H1 (cell line): ENCODE results near the gene MRPL22. TPM values are rescaled to one million over a fixed set of nuclear protein-coding genes. Genes with fewer than 3 reads are reported as not detected.

ENCODE experiments used
- CTCF ChIA-PET: fragments of 300-600 bp; sonication (Branson Sonifier 250); formaldehyde crosslinking; loops from one replicate; lab custom pipeline; 2021; ENCODE audit not compliant: partially characterized antibody; lab: Charles Lee
- POLR2A ChIA-PET: fragments of 300-600 bp; sonication (Branson Sonifier 250); formaldehyde crosslinking; loops from one replicate; lab custom pipeline; 2021; ENCODE audit warnings: inconsistent platforms; ENCODE audit not compliant: partially characterized antibody; lab: Charles Lee
- DNase-seq, 2 experiments: peaks; one replicate each; pipeline versions ENCODE4 v3.0.0 to v3.0.0-alpha.2; 2010 to 2022; ENCODE audit warnings: low spot score in 2 of 2, low read depth in 1 of 2, mixed read lengths in 1 of 2
- FAIRE-seq: peaks from 2 replicates; lab custom pipeline; 2011; peaks lifted over from hg19 to GRCh38; lab: Jason Lieb, UNC
- H2AFZ ChIP-seq: 2 replicates; pipeline ENCODE4 v1.8.1; 2012; ENCODE audit warnings: low read length, inconsistent platforms
- H2AK5ac ChIP-seq: 2 replicates; pipeline ENCODE4 v1.6.1; 2013; ENCODE audit warnings: low read depth, low read length
- H2BK120ac ChIP-seq: replicated peaks from 2 replicates; pipeline ENCODE3; 2013; ENCODE audit warnings: low read depth, low read length, inconsistent platforms
- H2BK12ac ChIP-seq: 2 replicates; pipeline ENCODE4 v1.6.1; 2013; ENCODE audit warnings: low read depth, low read length
- H2BK15ac ChIP-seq: 2 replicates; pipeline ENCODE4 v1.6.1; 2013; ENCODE audit warnings: low read length
- H2BK20ac ChIP-seq: 2 replicates; pipeline ENCODE4 v1.6.1; 2013; ENCODE audit warnings: low read length
- H2BK5ac ChIP-seq: 2 replicates; pipeline ENCODE4 v1.6.1; 2013; ENCODE audit warnings: low read depth, low read length
- H3K14ac ChIP-seq: 2 replicates; pipeline ENCODE4 v1.6.1; 2013; ENCODE audit warnings: inconsistent platforms; ENCODE audit not compliant: insufficient read length
- H3K18ac ChIP-seq: 2 replicates; pipeline ENCODE4 v1.6.1; 2013; ENCODE audit warnings: low read length; ENCODE audit errors: extremely low read depth
- H3K23ac ChIP-seq: 2 replicates; pipeline ENCODE4 v1.6.1; 2013; ENCODE audit warnings: inconsistent platforms; ENCODE audit not compliant: insufficient read length
- H3K23me2 ChIP-seq: 2 replicates; pipeline ENCODE4 v1.6.1; 2013; ENCODE audit warnings: low read depth, low read length
- H3K27ac ChIP-seq: 2 replicates; pipeline ENCODE4 v1.6.1; 2011; ENCODE audit warnings: low read depth, low read length, inconsistent platforms
- H3K27me3 ChIP-seq, 4 experiments: replicated peaks in 1 of 4; 1 replicate in 1 of 4; 2 replicates in 3 of 4; pipeline versions ENCODE4 v1.6.1 to v1.8.1; 2011 to 2013; ENCODE audit warnings: low read length in 3 of 4, mild to moderate bottlenecking in 3 of 4, inconsistent platforms in 2 of 4, mixed read lengths in 2 of 4, moderate library complexity in 1 of 4; ENCODE audit not compliant: control insufficient read depth in 3 of 4, insufficient read depth in 3 of 4; ENCODE audit errors: extremely low read depth in 1 of 4
- H3K36me3 ChIP-seq, 4 experiments: 2 replicates each; pipeline versions ENCODE4 v1.6.1 to v1.8.1; 2011 to 2013; ENCODE audit warnings: mild to moderate bottlenecking in 4 of 4, low read length in 3 of 4, moderate library complexity in 2 of 4, control low read depth in 1 of 4, inconsistent platforms in 1 of 4; ENCODE audit not compliant: insufficient read depth in 4 of 4, control insufficient read depth in 2 of 4
- H3K4ac ChIP-seq: replicated peaks from 2 replicates; pipeline ENCODE3; 2013; ENCODE audit warnings: low read length, low read depth, mixed read lengths, inconsistent platforms; ENCODE audit not compliant: insufficient read length
- H3K4me1 ChIP-seq, 4 experiments: replicated peaks in 1 of 4; 1 replicate in 1 of 4; 2 replicates in 3 of 4; pipeline versions ENCODE4 v1.6.1 to v1.8.1; 2011 to 2013; ENCODE audit warnings: low read length in 3 of 4, inconsistent platforms in 2 of 4, mixed read lengths in 1 of 4; ENCODE audit not compliant: insufficient read depth in 4 of 4, control insufficient read depth in 3 of 4
- H3K4me2 ChIP-seq, 2 experiments: 2 replicates each; pipeline versions ENCODE4 v1.6.1 to v1.8.1; 2011 to 2013; ENCODE audit warnings: low read depth in 2 of 2, low read length in 2 of 2, control low read depth in 1 of 2, inconsistent platforms in 1 of 2, mild to moderate bottlenecking in 1 of 2; ENCODE audit not compliant: insufficient read depth in 1 of 2
- H3K4me3 ChIP-seq, 4 experiments: fragments of 200-600, 300-600 bp in 1 of 4; sonication (generic), shearing (Covaris generic), sonication (Bioruptor Twin) in 1 of 4; 2 replicates each; pipeline versions ENCODE4 v1.5.1 to v1.8.1; 2011 to 2016; ENCODE audit warnings: low read length in 4 of 4, low read depth in 3 of 4, control low read depth in 2 of 4, inconsistent platforms in 2 of 4, mild to moderate bottlenecking in 2 of 4, mixed read lengths in 1 of 4, moderate library complexity in 1 of 4; ENCODE audit not compliant: insufficient read depth in 2 of 4; ENCODE audit errors: extremely low read depth in 1 of 4
- H3K56ac ChIP-seq: replicated peaks from 2 replicates; pipeline ENCODE3; 2013; ENCODE audit warnings: low read depth, mild to moderate bottlenecking, mixed read lengths, low read length, inconsistent platforms; ENCODE audit not compliant: insufficient read length
- H3K79me1 ChIP-seq: 2 replicates; pipeline ENCODE4 v1.6.1; 2013; ENCODE audit warnings: low read depth, low read length, control low read depth
- H3K79me2 ChIP-seq, 2 experiments: 2 replicates each; pipeline versions ENCODE4 v1.6.1 to v1.8.1; 2012 to 2013; ENCODE audit warnings: low read length in 2 of 2, mild to moderate bottlenecking in 2 of 2, inconsistent platforms in 1 of 2; ENCODE audit not compliant: insufficient read depth in 2 of 2, control insufficient read depth in 1 of 2
- H3K9ac ChIP-seq, 4 experiments: replicated peaks in 1 of 4; 1 replicate in 1 of 4; 2 replicates in 3 of 4; pipeline versions ENCODE4 v1.6.1 to v1.8.1; 2011 to 2013; ENCODE audit warnings: low read depth in 3 of 4, low read length in 3 of 4, control low read depth in 2 of 4, mild to moderate bottlenecking in 2 of 4, moderate library complexity in 2 of 4, inconsistent platforms in 1 of 4; ENCODE audit errors: extremely low read depth in 1 of 4
- H3K9me3 ChIP-seq, 2 experiments: 2 replicates each; pipeline versions ENCODE4 v1.6.1 to v1.8.1; 2012 to 2013; ENCODE audit warnings: mild to moderate bottlenecking in 2 of 2, moderate library complexity in 2 of 2, control low read depth in 1 of 2, inconsistent platforms in 1 of 2, low read depth in 1 of 2, low read length in 1 of 2, mixed read lengths in 1 of 2; ENCODE audit not compliant: insufficient read depth in 2 of 2
- H4K20me1 ChIP-seq, 2 experiments: replicated peaks in 1 of 2; 2 replicates each; pipeline versions ENCODE3 to v1.8.1; 2011 to 2013; ENCODE audit warnings: inconsistent platforms in 2 of 2, low read length in 2 of 2, mild to moderate bottlenecking in 1 of 2; ENCODE audit not compliant: insufficient read depth in 2 of 2, control insufficient read depth in 1 of 2
- H4K5ac ChIP-seq: 2 replicates; pipeline ENCODE4 v1.6.1; 2013; ENCODE audit warnings: low read length, low read depth, mixed read lengths, inconsistent platforms; ENCODE audit not compliant: insufficient read length
- H4K8ac ChIP-seq: 2 replicates; pipeline ENCODE4 v1.8.0; 2013; ENCODE audit warnings: mild to moderate bottlenecking, moderate library complexity, low read length, inconsistent platforms; ENCODE audit not compliant: insufficient read depth; ENCODE audit errors: extremely low read depth
- H4K91ac ChIP-seq: replicated peaks from 2 replicates; pipeline ENCODE3; 2013; ENCODE audit warnings: low read length, mixed read lengths, inconsistent platforms; ENCODE audit not compliant: insufficient read length
- CTBP2 ChIP-seq: IDR thresholded peaks from 2 replicates; pipeline ENCODE4 v1.7.0; 2011; ENCODE audit warnings: borderline replicate concordance, mild to moderate bottlenecking, moderate library complexity, mixed read lengths, low read length; ENCODE audit not compliant: insufficient read depth, insufficient read length
- KDM1A ChIP-seq: fragments of 200-600, 300-600 bp; sonication (generic); IDR thresholded peaks from 2 replicates; pipeline ENCODE4 v1.7.1; 2016; ENCODE audit warnings: mild to moderate bottlenecking, low read length, borderline replicate concordance
- SP2 ChIP-seq: IDR thresholded peaks from 2 replicates; pipeline ENCODE4 v1.6.1; 2012; ENCODE audit warnings: mild to moderate bottlenecking, low read length, inconsistent platforms
- polyA plus RNA-seq, 7 experiments: library from polyadenylated mRNA; depleted of rRNA in 3 of 7; stranded (reverse) in 5 of 7; unstranded in 2 of 7; fragments of >200 nt in 5 of 7; fragments of 200-250 nt in 2 of 7; gene quantifications; 1 replicate in 5 of 7; 2 replicates in 1 of 7; 4 replicates in 1 of 7; pipeline versions ENCODE4 v1.2.1 to v1.2.3, GENCODE V29; 2011 to 2013; ENCODE audit warnings: missing spikeins in 2 of 7, mixed read lengths in 2 of 7
- total RNA-seq: library from RNA; stranded (reverse); fragmentation: NEBNext Ultra II Directional; extraction: Animal tissue kit (Norgen Biotek cat#: 25700); gene quantifications from 2 replicates; pipeline ENCODE4 v1.2.1, GENCODE V29; 2021
- TF ChIP-seq, protein P1 (sequence below): IDR thresholded peaks from 2 replicates; pipeline ENCODE4 v1.6.1; 2011; ENCODE audit warnings: low read length, improper control_type of control experiment
- TF ChIP-seq, protein P2 (sequence below): IDR thresholded peaks from 2 replicates; pipeline ENCODE4 v1.6.1; 2012; ENCODE audit warnings: inconsistent platforms

Gene MRPL22
- total and polyA plus RNA-seq, 2 of the 8 experiments (the other 6 are each of a cell fraction or from before 2014, with no cell fraction given): 46.8 to 65.6 TPM

DNA sequence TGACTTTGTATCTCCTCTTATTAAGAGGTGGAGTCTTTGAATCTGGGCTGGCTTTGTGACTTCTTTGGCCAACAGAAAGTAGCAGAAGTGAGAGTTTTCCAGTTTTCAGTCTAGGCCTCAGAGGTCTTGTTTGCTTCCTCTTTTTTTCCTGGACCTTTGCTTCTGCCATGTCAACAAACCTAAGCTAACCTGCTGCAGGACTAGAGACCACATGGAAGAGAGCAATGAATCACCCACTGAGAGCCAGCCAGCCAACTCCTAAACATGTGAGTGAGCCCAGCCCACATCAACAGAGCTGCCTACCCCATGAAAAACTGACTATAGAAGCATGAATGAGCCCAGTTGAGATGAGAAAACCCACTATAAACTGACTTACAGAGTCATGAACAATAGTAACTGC, 29.9 kb downstream of the MRPL22 start:
- Histone ChIP-seq H4K8ac (no peak overlapping the region), H3K9ac (no peak overlapping the region), H4K5ac (no peak overlapping the region)
- CTCF ChIA-PET: interaction anchor here (0.8 to 18.4 kb wide), 7 partner anchors 24 to 290 kb away, joined by 3 to 471 read pairs (median 4); no protein-coding TSS in a partner anchor
- TF ChIP-seq KDM1A (no peak), CTBP2 (no peak), SP2 (no peak)
- TF ChIP-seq, protein P1, sequence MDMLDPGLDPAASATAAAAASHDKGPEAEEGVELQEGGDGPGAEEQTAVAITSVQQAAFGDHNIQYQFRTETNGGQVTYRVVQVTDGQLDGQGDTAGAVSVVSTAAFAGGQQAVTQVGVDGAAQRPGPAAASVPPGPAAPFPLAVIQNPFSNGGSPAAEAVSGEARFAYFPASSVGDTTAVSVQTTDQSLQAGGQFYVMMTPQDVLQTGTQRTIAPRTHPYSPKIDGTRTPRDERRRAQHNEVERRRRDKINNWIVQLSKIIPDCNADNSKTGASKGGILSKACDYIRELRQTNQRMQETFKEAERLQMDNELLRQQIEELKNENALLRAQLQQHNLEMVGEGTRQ: no peak
- TF ChIP-seq, protein P2, sequence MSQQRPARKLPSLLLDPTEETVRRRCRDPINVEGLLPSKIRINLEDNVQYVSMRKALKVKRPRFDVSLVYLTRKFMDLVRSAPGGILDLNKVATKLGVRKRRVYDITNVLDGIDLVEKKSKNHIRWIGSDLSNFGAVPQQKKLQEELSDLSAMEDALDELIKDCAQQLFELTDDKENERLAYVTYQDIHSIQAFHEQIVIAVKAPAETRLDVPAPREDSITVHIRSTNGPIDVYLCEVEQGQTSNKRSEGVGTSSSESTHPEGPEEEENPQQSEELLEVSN: no peak
- TF ChIP-seq, all 59 proteins: peak for 0
- Histone ChIP-seq H3K27ac (no peak overlapping the region), H3K4me1 (no peaks in the 10 kb centered on the region), H3K4ac (no peak overlapping the region), H3K27me3 (no peaks in the 10 kb centered on the region), H2BK5ac (no peak overlapping the region), H3K9me3 (no peaks in the 10 kb centered on the region), H2AK5ac (no peak overlapping the region), H4K91ac (no peak overlapping the region), H2BK15ac (no peak overlapping the region), H3K36me3 (peaks cover 2 to 10% (median 3%) of the 10 kb centered on the region in 4 experiments; a peak in 4 of 8 replicates), H3K23ac (no peak overlapping the region), H3K56ac (no peak overlapping the region), H2BK20ac (no peak overlapping the region), H3K18ac (no peak overlapping the region), H4K20me1 (no peaks in the 10 kb centered on the region), H3K4me3 (no peak overlapping the region), H2BK120ac (no peak overlapping the region), H3K14ac (no peak overlapping the region), H3K23me2 (no peaks in the 10 kb centered on the region), H3K4me2 (no peak overlapping the region), H3K79me2 (no peaks in the 10 kb centered on the region), H2AFZ (no peak overlapping the region), H3K79me1 (no peaks in the 10 kb centered on the region), H2BK12ac (no peak overlapping the region)
- POLR2A ChIA-PET: no interaction called here
- DNase-seq (no peak), FAIRE-seq (no peak)
